Stimulated activated naive CD8-positive, alpha-beta T cell treated with anti-CD3 and anti-CD28 coated beads, Interleukin-15, Interleukin-2, amounts not matched to agents 100 ng/mL and 50 ng/mL, for 24 hours (primary cell): ENCODE data around the gene PI4KA.

Source experiments
- H3K27ac Mint-ChIP-seq: one replicate; pipeline ENCODE4 v1.8.0; 2021; ENCODE audit warnings: mild to moderate bottlenecking, mixed read lengths
- H3K27me3 Mint-ChIP-seq: one replicate; pipeline ENCODE4 v1.8.0; 2021; ENCODE audit warnings: mixed read lengths
- H3K36me3 Mint-ChIP-seq: one replicate; pipeline ENCODE4 v1.8.0; 2021; ENCODE audit warnings: low read depth, mixed read lengths
- H3K4me1 Mint-ChIP-seq: one replicate; pipeline ENCODE4 v1.8.0; 2021; ENCODE audit warnings: low read depth, mixed read lengths
- H3K4me3 Mint-ChIP-seq: one replicate; pipeline ENCODE4 v1.8.0; 2021; ENCODE audit warnings: mild to moderate bottlenecking, mixed read lengths
- H3K9me3 Mint-ChIP-seq: one replicate; pipeline ENCODE4 v1.8.0; 2021; ENCODE audit warnings: mixed read lengths

Gene PI4KA

DNA sequence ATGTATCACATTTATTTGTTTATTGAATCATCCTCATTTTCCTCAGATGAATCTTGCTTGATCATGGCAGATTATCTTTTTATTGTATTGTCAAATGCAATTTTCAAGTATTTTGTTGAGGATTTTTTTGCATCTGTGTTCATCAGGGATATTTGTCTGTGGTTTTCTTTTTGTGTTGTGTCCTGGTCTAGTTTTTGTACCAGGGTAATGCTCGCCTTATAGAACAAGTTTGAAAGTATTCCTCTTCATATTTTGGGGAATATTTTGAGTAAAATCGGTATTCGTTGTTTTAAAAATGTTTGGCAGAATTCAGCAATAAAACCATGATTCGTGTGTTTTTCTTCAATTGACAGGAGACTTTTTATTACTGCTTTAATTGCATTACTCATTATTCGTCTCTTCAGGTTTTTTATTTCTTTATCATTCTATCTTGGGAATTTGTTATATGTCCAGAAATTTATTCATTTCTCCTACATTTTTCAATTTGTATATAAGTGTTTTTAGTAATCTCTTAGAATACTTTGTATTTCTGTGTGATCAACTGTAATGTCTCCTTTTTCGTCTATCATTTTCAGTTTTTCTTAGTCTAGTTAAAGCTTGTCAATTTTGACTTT is 198.1 kb downstream of the PI4KA start:
- H3K27ac Mint-ChIP-seq, result no peak overlapping the region
- peaks cover 3% of the 10 kb centered on the region for H3K9me3 Mint-ChIP-seq
- H3K27me3 Mint-ChIP-seq, result peaks cover 52% of the 10 kb centered on the region
- H3K4me3 Mint-ChIP-seq, result no peak overlapping the region
- no peaks in the 10 kb centered on the region for H3K4me1 Mint-ChIP-seq
- no peaks in the 10 kb centered on the region for H3K36me3 Mint-ChIP-seq

DNA sequence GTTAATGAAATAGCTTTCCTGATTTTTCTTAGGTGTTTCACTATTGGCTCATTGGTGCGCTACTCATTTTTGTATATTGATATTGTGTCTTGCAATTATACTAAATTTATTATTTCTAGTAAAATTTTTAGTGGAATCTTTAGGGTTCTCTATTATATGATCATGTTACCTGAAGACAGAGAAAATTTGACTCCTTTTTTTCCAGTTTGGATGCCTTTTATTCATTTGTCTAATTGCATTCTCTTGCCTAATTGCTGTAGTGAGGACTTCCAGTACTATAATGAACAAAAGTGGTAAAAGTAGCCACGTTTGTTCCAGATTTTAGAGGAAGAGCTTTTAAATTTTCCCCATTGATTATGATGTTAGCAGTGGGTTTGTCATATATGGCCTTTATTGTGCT is 198.7 kb downstream of the PI4KA start:
- Mint-ChIP-seq H3K36me3 (no peaks in the 10 kb centered on the region), H3K4me3 (no peak overlapping the region), H3K27me3 (peaks cover 52% of the 10 kb centered on the region), H3K9me3 (peaks cover 3% of the 10 kb centered on the region), H3K4me1 (no peaks in the 10 kb centered on the region), H3K27ac (no peak overlapping the region)

DNA sequence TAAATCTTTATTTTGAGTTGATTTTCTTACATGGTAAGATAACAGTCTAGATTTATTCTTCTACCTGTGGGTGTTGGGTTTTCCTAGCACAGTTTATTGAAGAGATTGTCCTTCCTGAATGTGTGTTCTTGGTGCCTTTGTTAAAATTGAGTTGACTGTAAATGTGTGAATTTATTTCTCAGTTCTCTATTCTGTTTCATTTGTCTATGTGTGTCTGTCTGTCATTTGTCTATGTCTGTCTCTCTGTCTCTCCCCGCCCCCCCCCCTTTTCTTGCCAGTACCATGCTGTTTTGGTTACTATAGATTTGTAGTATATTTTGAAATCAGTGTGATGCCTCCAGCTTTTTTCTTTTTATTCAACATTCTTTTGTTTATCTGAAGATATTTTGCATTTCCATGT is 199.4 kb downstream of the PI4KA start:
- Mint-ChIP-seq H3K27ac (no peak overlapping the region), H3K9me3 (peaks cover 3% of the 10 kb centered on the region), H3K4me3 (no peak overlapping the region), H3K27me3 (peaks cover 49% of the 10 kb centered on the region), H3K36me3 (no peaks in the 10 kb centered on the region), H3K4me1 (no peaks in the 10 kb centered on the region)

DNA sequence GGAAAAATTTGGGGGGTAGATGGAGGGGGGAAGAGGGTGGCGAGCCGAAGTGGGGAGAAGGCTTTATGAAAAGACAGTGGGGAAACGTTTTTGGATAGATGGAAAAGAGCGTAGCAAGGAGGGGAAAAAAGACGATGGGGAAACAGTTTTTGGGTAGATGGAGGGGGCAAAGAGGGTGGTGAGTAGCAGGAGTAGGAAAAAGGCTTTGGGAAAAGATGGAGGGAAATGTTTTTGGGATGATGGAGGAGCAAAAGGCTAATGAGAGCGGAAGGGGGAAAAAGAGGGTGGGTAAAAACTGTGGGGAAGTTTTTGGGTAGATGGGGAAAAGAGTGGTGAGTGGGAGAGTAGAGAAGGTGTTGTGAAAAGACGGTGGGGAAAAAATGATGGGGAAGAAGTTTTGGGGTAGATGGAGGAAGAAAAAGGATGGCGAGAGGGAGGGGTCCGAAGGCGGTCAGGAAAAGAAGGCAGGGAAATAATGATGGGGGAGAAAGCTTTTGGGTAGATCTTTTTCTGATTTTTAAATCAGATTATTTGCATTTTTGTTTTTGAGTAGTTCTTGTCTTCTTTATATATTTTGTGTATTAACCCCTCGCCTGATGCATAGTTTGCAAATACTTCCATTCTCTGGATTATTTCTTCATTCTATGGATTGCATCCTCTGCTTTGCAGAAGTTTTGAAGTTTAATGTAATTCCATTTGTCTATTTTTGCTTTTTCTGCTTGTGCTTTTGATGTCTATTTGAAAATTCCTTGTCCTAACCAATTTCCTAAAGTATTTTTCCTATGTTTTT is 200.0 kb downstream of the PI4KA start:
- no peak overlapping the region for H3K4me3 Mint-ChIP-seq

DNA sequence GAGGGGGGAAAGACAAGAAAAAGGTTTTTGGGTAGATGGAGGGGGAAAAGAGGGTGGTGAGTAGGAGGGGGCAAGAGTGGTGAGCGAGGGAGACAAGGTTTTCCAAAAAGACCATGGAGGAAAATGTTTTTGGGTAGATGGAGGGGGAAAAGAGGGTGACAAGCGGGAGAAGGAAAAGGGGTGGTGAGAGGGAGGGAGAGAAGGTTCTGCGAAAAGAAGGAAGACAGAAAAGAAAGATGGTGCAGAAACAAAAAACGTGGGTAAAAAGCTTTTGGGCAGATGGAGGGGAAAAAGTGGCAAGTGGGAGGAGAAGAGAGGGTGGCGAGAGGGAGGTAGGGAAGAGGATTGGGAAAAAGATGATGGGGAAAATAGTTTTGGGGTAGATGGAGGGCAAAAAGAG is 200.6 kb downstream of the PI4KA start:
- Mint-ChIP-seq H3K36me3 (no peaks in the 10 kb centered on the region), H3K4me3 (no peak overlapping the region), H3K27ac (no peak overlapping the region), H3K4me1 (no peaks in the 10 kb centered on the region), H3K9me3 (no peaks in the 10 kb centered on the region), H3K27me3 (peaks cover 42% of the 10 kb centered on the region)

More for the DNA sequence above, 200.0 kb downstream of the PI4KA start:
- Mint-ChIP-seq H3K27ac (no peak overlapping the region), H3K9me3 (peaks cover 3% of the 10 kb centered on the region), H3K27me3 (peaks cover 48% of the 10 kb centered on the region), H3K4me1 (no peaks in the 10 kb centered on the region), H3K36me3 (no peaks in the 10 kb centered on the region)
